HFF-Myc (cell line): ENCODE data around the gene TPX2.

Experiments
- DNase-seq: peaks from one replicate; pipeline ENCODE4 v3.0.0-alpha.2; 2011; ENCODE audit warnings: low read depth; ENCODE audit errors: extremely low read depth
- H3K4me3 ChIP-seq: replicated peaks from 2 replicates; pipeline ENCODE4 v1.5.1; 2011; ENCODE audit warnings: low read depth, mild to moderate bottlenecking, control low read depth, low read length
- CTCF ChIP-seq: IDR thresholded peaks from 2 replicates; pipeline ENCODE4 v1.5.1; 2012; ENCODE audit warnings: mild to moderate bottlenecking, low read depth, low read length, control low read depth; ENCODE audit errors: missing control alignments

The TPX2 gene

GRCh38 chr20:31843288-31843687, 104.2 kb downstream of the TPX2 start:
- no peak for TF ChIP-seq CTCF
- no peak overlapping the region for H3K4me3 ChIP-seq
- no peak for DNase-seq

GRCh38 chr20:31843881-31844280, 104.8 kb downstream of the TPX2 start:
- H3K4me3 ChIP-seq: no peak overlapping the region

GRCh38 chr20:31844737-31845299, 105.7 kb downstream of the TPX2 start:
- no peak for TF ChIP-seq CTCF
- H3K4me3 ChIP-seq: no peak overlapping the region
- no peak for DNase-seq

More at GRCh38 chr20:31843881-31844280, 104.8 kb downstream of the TPX2 start:
- no peak for DNase-seq
- no peak for TF ChIP-seq CTCF

- TF ChIP-seq CTCF: no peak
- H3K4me3 ChIP-seq: no peak within 1 kb of the TSS
- DNase-seq: no peak
Observed at GRCh38 chr20:31845300-31845863, 106.3 kb downstream of the TPX2 start, which contains the start of gene FOXS1. FOXS1 (minus strand) TSS chr20:31845604; CDS start chr20:31845542, 62 bp downstream.

- DNase-seq: no peak
- TF ChIP-seq CTCF: no peak
- no peak overlapping the region for H3K4me3 ChIP-seq
Observed at GRCh38 chr20:31846793-31847138, 107.7 kb downstream of the TPX2 start.

GRCh38 chr20:31848088-31848999, 109.3 kb downstream of the TPX2 start:
- no peak for TF ChIP-seq CTCF
- no peak overlapping the region for H3K4me3 ChIP-seq
- no peak for DNase-seq
